WTC11 (cell line): ENCODE results near the gene MAGEB2. TPM values are rescaled to one million over a fixed set of nuclear protein-coding genes. Genes with fewer than 3 reads are reported as not detected.

Experiments used
- ATAC-seq: fragments of 200-7000 bp; cut with Tn5 transposase; 2 replicates; pipeline ENCODE4 v1.10.0; 2021; ENCODE audit warnings: mild to moderate bottlenecking, moderate library complexity
- CTCF ChIA-PET: fragments of 300-600 bp; sonication (Branson Sonifier 250); formaldehyde crosslinking; loops from one replicate; lab custom pipeline; 2021; ENCODE audit warnings: antibody characterized with exemption; lab: Charles Lee
- POLR2A ChIA-PET: fragments of 350-600 bp; sonication (Branson Sonifier 250); formaldehyde crosslinking; loops from one replicate; lab custom pipeline; 2021; ENCODE audit warnings: antibody characterized with exemption; lab: Charles Lee
- DNase-seq: peaks from one replicate; pipeline ENCODE4 v3.0.0; 2021; ENCODE audit warnings: low spot score
- H3K27ac Mint-ChIP-seq: 2 replicates; pipeline ENCODE4 v1.8.0; 2021; ENCODE audit warnings: mixed read lengths
- H3K27me3 Mint-ChIP-seq: 2 replicates; pipeline ENCODE4 v1.8.0; 2021; ENCODE audit warnings: low read depth, mild to moderate bottlenecking, moderate library complexity, mixed read lengths
- H3K36me3 Mint-ChIP-seq: 2 replicates; pipeline ENCODE4 v1.8.0; 2021; ENCODE audit warnings: mixed read lengths
- H3K4me1 Mint-ChIP-seq: 2 replicates; pipeline ENCODE4 v1.8.0; 2022; ENCODE audit warnings: mixed read lengths
- H3K4me3 Mint-ChIP-seq: 2 replicates; pipeline ENCODE4 v1.8.0; 2021; ENCODE audit warnings: mild to moderate bottlenecking, moderate library complexity, mixed read lengths
- H3K9me3 Mint-ChIP-seq: 2 replicates; pipeline ENCODE4 v1.8.0; 2021; ENCODE audit warnings: mixed read lengths
- CREB1 ChIP-seq: sonication (generic); formaldehyde crosslinking; IDR thresholded peaks from 2 replicates; pipeline ENCODE4 v1.8.0; 2023; ENCODE audit warnings: mild to moderate bottlenecking, missing genetic modification reagents
- E2F1 ChIP-seq: sonication (generic); formaldehyde crosslinking; IDR thresholded peaks from 2 replicates; pipeline ENCODE4 v1.8.0; 2022; ENCODE audit warnings: mild to moderate bottlenecking, missing genetic modification reagents
- ESRRA ChIP-seq: sonication (generic); formaldehyde crosslinking; IDR thresholded peaks from 2 replicates; pipeline ENCODE4 v1.8.1; 2022; ENCODE audit warnings: mild to moderate bottlenecking, missing genetic modification reagents, borderline replicate concordance
- GTF2I ChIP-seq: fragments of 250-450 bp; sonication (Bioruptor Pico); conservative IDR thresholded peaks from 2 replicates; pipeline ENCODE4 v1.4.0; 2021; ENCODE audit warnings: mild to moderate bottlenecking
- NFE2L1 ChIP-seq: sonication (generic); formaldehyde crosslinking; IDR thresholded peaks from 2 replicates; pipeline ENCODE4 v1.8.1; 2023; ENCODE audit warnings: missing genetic modification reagents
- PREB ChIP-seq: sonication (generic); formaldehyde crosslinking; IDR thresholded peaks from 2 replicates; pipeline ENCODE4 v1.8.1; 2022; ENCODE audit warnings: mild to moderate bottlenecking, missing genetic modification reagents, moderate library complexity, borderline replicate concordance
- RORB ChIP-seq: fragments of 250-450 bp; sonication (Bioruptor Pico); IDR thresholded peaks from 2 replicates; pipeline ENCODE4 v1.9.0; 2021; ENCODE audit warnings: mild to moderate bottlenecking
- SMAD3 ChIP-seq: sonication (generic); formaldehyde crosslinking; IDR thresholded peaks from 2 replicates; pipeline ENCODE4 v1.8.0; 2022; ENCODE audit warnings: missing genetic modification reagents, mild to moderate bottlenecking, borderline replicate concordance
- TEAD1 ChIP-seq: sonication (generic); formaldehyde crosslinking; IDR thresholded peaks from 2 replicates; pipeline ENCODE4 v1.8.0; 2022; ENCODE audit warnings: mild to moderate bottlenecking, missing genetic modification reagents
- ZBTB21 ChIP-seq: sonication (generic); formaldehyde crosslinking; IDR thresholded peaks from 2 replicates; pipeline ENCODE4 v1.8.1; 2023; ENCODE audit warnings: mild to moderate bottlenecking, missing genetic modification reagents, borderline replicate concordance
- ZMAT4 ChIP-seq: fragments of 250-450 bp; sonication (Bioruptor Pico); IDR thresholded peaks from 2 replicates; pipeline ENCODE4 v1.9.0; 2021; ENCODE audit warnings: mild to moderate bottlenecking
- ZNF121 ChIP-seq: sonication (generic); formaldehyde crosslinking; IDR thresholded peaks from 2 replicates; pipeline ENCODE4 v1.8.0; 2023; ENCODE audit warnings: missing genetic modification reagents
- ZNF138 ChIP-seq: sonication (generic); formaldehyde crosslinking; conservative IDR thresholded peaks from 2 replicates; pipeline ENCODE4 v1.8.1; 2022; ENCODE audit warnings: mild to moderate bottlenecking, moderate library complexity, missing genetic modification reagents
- ZNF396 ChIP-seq: fragments of 250-450 bp; sonication (Bioruptor Pico); IDR thresholded peaks from 2 replicates; pipeline ENCODE4 v1.8.0; 2021; ENCODE audit warnings: mild to moderate bottlenecking, moderate library complexity, borderline replicate concordance
- ZNF512 ChIP-seq: sonication (generic); formaldehyde crosslinking; IDR thresholded peaks from 2 replicates; pipeline ENCODE4 v1.8.1; 2022; ENCODE audit warnings: missing genetic modification reagents, borderline replicate concordance
- ZNF671 ChIP-seq: fragments of 250-450 bp; sonication (Bioruptor Pico); IDR thresholded peaks from 2 replicates; pipeline ENCODE4 v1.8.0; 2021; ENCODE audit warnings: mild to moderate bottlenecking
- total RNA-seq: library from RNA; stranded (reverse); gene quantifications from 3 replicates; pipeline ENCODE4 v1.2.3, GENCODE V29; 2021
- TF ChIP-seq, protein P1 (sequence below): sonication (generic); formaldehyde crosslinking; IDR thresholded peaks from 2 replicates; pipeline ENCODE4 v1.8.1; 2022; ENCODE audit warnings: mild to moderate bottlenecking, moderate library complexity, missing genetic modification reagents
- TF ChIP-seq, protein P2 (sequence below): sonication (generic); formaldehyde crosslinking; IDR thresholded peaks from 2 replicates; pipeline ENCODE4 v1.8.1; 2023; ENCODE audit warnings: mild to moderate bottlenecking, missing genetic modification reagents
- TF ChIP-seq, protein P3 (sequence below): sonication (generic); formaldehyde crosslinking; conservative IDR thresholded peaks from 2 replicates; pipeline ENCODE4 v1.8.1; 2022; ENCODE audit warnings: mild to moderate bottlenecking, missing genetic modification reagents

Gene MAGEB2
- total RNA-seq, 1 experiment from 2014 or later = 0.35 TPM

DNA sequence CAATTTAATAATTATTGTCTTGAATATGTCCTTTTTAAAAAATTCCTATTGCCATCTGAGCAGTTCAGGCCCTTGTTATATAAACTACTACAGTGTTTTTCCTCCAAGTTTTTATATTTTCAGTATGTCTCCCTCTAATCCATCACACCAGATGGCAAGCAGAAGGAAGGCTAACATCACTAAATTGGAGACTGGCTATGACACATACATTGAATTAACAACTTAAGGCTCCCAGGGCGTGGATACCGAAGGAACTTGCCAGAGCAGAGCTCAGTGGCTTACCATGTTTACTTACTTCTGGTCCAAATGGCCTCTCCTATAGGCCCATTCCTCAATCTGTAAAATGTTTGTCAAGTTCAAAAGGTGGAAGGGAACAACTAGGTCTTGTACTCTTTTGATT lies 44.6 kb downstream of the MAGEB2 start:
- TF ChIP-seq, protein P1, sequence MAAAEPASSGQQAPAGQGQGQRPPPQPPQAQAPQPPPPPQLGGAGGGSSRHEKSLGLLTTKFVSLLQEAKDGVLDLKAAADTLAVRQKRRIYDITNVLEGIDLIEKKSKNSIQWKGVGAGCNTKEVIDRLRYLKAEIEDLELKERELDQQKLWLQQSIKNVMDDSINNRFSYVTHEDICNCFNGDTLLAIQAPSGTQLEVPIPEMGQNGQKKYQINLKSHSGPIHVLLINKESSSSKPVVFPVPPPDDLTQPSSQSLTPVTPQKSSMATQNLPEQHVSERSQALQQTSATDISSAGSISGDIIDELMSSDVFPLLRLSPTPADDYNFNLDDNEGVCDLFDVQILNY = no peak
- Mint-ChIP-seq H3K27ac (no peak overlapping the region), H3K4me3 (no peak overlapping the region), H3K27me3 (no peaks in the 10 kb centered on the region), H3K9me3 (peaks cover 27% of the 10 kb centered on the region), H3K4me1 (no peaks in the 10 kb centered on the region), H3K36me3 (peaks cover 22% of the 10 kb centered on the region)
- ChIA-PET POLR2A (no interaction called here), CTCF (no interaction called here)
- ATAC-seq = no peak
- DNase-seq = no peak

DNA sequence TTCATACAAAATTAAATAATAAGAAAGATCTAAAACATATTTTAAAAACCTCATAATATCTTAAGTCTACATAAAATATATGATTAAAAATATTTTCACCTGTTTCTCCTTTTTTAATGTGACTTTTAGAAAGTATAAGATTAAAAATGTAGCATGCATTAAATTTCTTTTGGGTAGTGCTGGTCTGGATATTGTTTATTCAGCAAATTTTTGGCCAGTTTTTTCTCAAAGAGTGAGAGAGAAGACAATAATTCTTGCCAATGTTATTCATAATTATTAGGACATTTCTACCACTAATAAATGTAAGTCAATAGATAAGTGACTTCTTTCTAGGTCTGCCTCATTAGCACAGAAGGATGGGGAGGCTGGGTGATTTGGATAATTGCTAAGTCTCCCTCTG lies 45.6 kb downstream of the MAGEB2 start:
- H3K27me3 Mint-ChIP-seq = no peaks in the 10 kb centered on the region
- no peak for DNase-seq
- TF ChIP-seq NFE2L1 (CRISPR knock-in tag) (no peak), ZNF671 (CRISPR knock-in tag) (no peak), PREB (no peak), ZNF138 (CRISPR knock-in tag) (no peak), SMAD3 (CRISPR knock-in tag) (no peak), GTF2I (CRISPR knock-in tag) (no peak), E2F1 (CRISPR knock-in tag) (no peak), ESRRA (no peak)
- TF ChIP-seq, protein P2, sequence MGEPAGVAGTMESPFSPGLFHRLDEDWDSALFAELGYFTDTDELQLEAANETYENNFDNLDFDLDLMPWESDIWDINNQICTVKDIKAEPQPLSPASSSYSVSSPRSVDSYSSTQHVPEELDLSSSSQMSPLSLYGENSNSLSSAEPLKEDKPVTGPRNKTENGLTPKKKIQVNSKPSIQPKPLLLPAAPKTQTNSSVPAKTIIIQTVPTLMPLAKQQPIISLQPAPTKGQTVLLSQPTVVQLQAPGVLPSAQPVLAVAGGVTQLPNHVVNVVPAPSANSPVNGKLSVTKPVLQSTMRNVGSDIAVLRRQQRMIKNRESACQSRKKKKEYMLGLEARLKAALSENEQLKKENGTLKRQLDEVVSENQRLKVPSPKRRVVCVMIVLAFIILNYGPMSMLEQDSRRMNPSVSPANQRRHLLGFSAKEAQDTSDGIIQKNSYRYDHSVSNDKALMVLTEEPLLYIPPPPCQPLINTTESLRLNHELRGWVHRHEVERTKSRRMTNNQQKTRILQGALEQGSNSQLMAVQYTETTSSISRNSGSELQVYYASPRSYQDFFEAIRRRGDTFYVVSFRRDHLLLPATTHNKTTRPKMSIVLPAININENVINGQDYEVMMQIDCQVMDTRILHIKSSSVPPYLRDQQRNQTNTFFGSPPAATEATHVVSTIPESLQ (CRISPR knock-in tag) = no peak
- TF ChIP-seq, protein P3, sequence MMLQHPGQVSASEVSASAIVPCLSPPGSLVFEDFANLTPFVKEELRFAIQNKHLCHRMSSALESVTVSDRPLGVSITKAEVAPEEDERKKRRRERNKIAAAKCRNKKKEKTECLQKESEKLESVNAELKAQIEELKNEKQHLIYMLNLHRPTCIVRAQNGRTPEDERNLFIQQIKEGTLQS (CRISPR knock-in tag) = no peak
- CTCF ChIA-PET = no interaction called here
- ATAC-seq = no peak
- no peak overlapping the region for H3K27ac Mint-ChIP-seq
- H3K36me3 Mint-ChIP-seq = peaks cover 11% of the 10 kb centered on the region
- POLR2A ChIA-PET = no interaction called here
- peaks cover 20% of the 10 kb centered on the region for H3K9me3 Mint-ChIP-seq
- no peaks in the 10 kb centered on the region for H3K4me1 Mint-ChIP-seq
- no peak overlapping the region for H3K4me3 Mint-ChIP-seq

DNA sequence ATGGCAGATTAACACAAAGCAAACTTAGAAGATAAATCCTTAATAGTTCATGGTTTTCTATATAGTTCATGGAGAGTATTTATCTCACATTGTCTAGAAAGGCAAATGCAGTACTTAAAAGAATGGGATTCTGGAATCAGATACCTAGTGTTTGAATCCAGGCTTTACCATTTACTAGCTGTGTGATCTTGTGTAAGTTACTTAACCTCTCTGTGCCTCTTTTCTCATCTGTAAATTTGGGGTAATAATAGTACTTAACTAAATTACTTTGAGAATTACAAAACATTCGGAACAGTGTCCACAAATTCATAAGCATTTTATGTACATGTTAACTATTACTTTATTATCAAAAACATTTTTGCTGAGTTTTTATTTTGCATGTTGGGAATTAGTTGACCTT lies 47.4 kb downstream of the MAGEB2 start:
- Mint-ChIP-seq H3K36me3 (no peaks in the 10 kb centered on the region), H3K27ac (no peak overlapping the region), H3K4me3 (no peak overlapping the region), H3K4me1 (no peaks in the 10 kb centered on the region), H3K9me3 (peaks cover 4% of the 10 kb centered on the region; the same call in 1 of the 2 replicates), H3K27me3 (no peaks in the 10 kb centered on the region)
- no peak for TF ChIP-seq TEAD1
- TF ChIP-seq ZMAT4 = no peak
- no peak for TF ChIP-seq RORB (CRISPR knock-in tag)
- TF ChIP-seq, protein P3 (CRISPR knock-in tag) = no peak
- TF ChIP-seq ZNF396 (CRISPR knock-in tag) = no peak
- TF ChIP-seq ZNF671 (CRISPR knock-in tag) = no peak
- TF ChIP-seq, protein P2 (CRISPR knock-in tag) = no peak
- no peak for TF ChIP-seq ZBTB21 (CRISPR knock-in tag)
- TF ChIP-seq ZNF121 (CRISPR knock-in tag) = no peak
- no peak for TF ChIP-seq ZNF512
- no peak for TF ChIP-seq E2F1 (CRISPR knock-in tag)
- TF ChIP-seq CREB1 (CRISPR knock-in tag) = no peak
- DNase-seq (no peak), ATAC-seq (no peak)
- POLR2A ChIA-PET = no interaction called here
- CTCF ChIA-PET = no interaction called here
